Stimulated activated naive CD8-positive, alpha-beta T cell treated with anti-CD3 and anti-CD28 coated beads, Interleukin-15, amount 100 ng/mL, for 72 hours (primary cell): Measurements from ENCODE around the gene ACTRT1.

ENCODE experiments used
- ATAC-seq: fragments of 150-1000 bp; cut with Tn5 transposase; 2 replicates; pipeline ENCODE4 v1.10.0; 2021; ENCODE audit warnings: mild to moderate bottlenecking, moderate library complexity
- DNase-seq, 2 donors: peaks; one replicate each; pipeline ENCODE4 v3.0.0; 2021 to 2022
- H3K27ac Mint-ChIP-seq, 2 donors: one replicate each; pipeline ENCODE4 v1.8.0; 2022; ENCODE audit warnings: mild to moderate bottlenecking in 2 of 2, mixed read lengths in 2 of 2, moderate library complexity in 2 of 2
- H3K27me3 Mint-ChIP-seq: one replicate; pipeline ENCODE4 v1.8.0; 2022; ENCODE audit warnings: mixed read lengths
- H3K4me1 Mint-ChIP-seq: one replicate; pipeline ENCODE4 v1.8.0; 2022; ENCODE audit warnings: mild to moderate bottlenecking, mixed read lengths
- H3K4me3 Mint-ChIP-seq, 2 donors: one replicate each; pipeline ENCODE4 v1.8.0; 2022; ENCODE audit warnings: mild to moderate bottlenecking in 2 of 2, mixed read lengths in 2 of 2, moderate library complexity in 1 of 2
- H3K9me3 Mint-ChIP-seq, 2 donors: one replicate each; pipeline ENCODE4 v1.8.0; 2022; ENCODE audit warnings: mixed read lengths in 2 of 2

ACTRT1 gene

GRCh38 chrX:128052303-128052702 is at the start of gene ACTRT1:
ACTRT1 (minus strand) TSS chrX:128052403; CDS start chrX:128052206, 197 bp downstream.
- Mint-ChIP-seq H3K27ac (no peak within 1 kb of the TSS), H3K4me3 (no peak within 1 kb of the TSS), H3K4me1 (no peaks in the 10 kb centered on the region), H3K9me3 (no peaks in the 10 kb centered on the region), H3K27me3 (no peaks in the 10 kb centered on the region)
- DNase-seq (no peak), ATAC-seq (no peak)

GRCh38 chrX:128078545-128078944 is 26.3 kb upstream of the ACTRT1 start:
- Mint-ChIP-seq H3K4me3 (no peak overlapping the region), H3K4me1 (no peaks in the 10 kb centered on the region), H3K27me3 (no peaks in the 10 kb centered on the region), H3K27ac (no peak overlapping the region), H3K9me3 (no peaks in the 10 kb centered on the region)
- DNase-seq = no peak
- ATAC-seq = no peak

DNA sequence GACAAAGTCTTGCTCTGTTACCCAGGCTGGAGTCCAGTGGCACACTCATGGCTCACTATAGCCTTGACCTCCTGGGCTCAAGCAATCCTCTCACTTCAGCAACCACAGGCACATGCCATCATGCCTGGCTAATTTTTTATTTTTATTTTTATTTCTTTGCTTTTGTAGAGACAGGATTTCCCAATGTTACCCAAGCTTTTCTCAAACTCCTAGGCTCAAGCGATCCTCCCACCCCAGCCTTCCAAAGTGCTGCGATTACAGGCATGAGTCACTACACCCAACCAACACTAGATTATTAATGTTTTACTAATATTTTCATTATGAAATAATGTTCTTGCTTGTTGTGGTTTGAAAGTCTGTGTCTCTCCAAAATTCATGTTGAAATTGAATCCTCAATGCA is 5.2 kb upstream of the ACTRT1 start:
- peaks cover 7 to 12% of the 10 kb centered on the region in 2 donors for H3K9me3 Mint-ChIP-seq
- H3K27ac Mint-ChIP-seq = no peak overlapping the region
- H3K4me1 Mint-ChIP-seq = no peaks in the 10 kb centered on the region
- H3K27me3 Mint-ChIP-seq = no peaks in the 10 kb centered on the region
- no peak overlapping the region for H3K4me3 Mint-ChIP-seq
- DNase-seq (no peak), ATAC-seq (no peak)

DNA sequence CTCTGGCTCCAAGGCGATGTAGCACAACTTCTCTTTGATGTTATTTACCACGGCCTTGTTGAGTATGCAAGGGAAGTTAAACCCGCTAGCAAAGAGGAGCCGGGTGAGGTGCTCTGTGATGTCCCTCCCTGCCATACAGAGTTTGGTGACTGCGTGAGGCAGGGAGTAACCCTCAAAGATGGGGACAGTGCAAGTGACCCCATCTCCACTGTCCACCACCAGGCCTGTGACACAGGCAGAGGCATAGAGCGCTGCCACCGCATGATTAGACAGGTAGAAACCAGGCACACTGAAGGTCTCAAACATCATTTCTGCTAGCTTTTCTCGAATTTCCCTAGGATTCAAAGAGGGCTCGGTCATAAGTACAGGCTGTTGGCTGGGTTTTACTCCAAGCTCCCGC is 677 bp downstream of the ACTRT1 start:
- no peaks in the 10 kb centered on the region for H3K4me1 Mint-ChIP-seq
- DNase-seq = no peak
- H3K27ac Mint-ChIP-seq = no peak overlapping the region
- no peak overlapping the region for H3K4me3 Mint-ChIP-seq
- no peak for ATAC-seq
- H3K9me3 Mint-ChIP-seq = no peaks in the 10 kb centered on the region
- H3K27me3 Mint-ChIP-seq = no peaks in the 10 kb centered on the region

DNA sequence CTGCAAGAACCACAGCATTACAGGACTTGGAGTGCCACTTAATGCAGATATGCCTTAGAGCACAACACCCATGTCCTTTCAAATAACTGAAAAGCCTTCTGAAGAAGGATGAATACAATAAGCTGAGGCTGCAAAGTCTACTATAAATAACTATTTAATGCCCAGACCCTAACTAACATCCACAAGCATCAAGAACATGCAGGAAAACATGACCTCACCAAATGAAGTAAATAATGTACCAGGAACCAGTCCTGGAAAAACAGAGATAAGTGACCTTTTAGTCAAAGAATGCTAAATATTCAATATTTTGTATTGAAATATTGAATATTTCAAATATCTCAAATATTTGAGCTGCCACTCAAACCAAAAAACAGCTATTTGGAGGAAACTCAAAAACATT is 16.9 kb downstream of the ACTRT1 start:
- H3K27ac Mint-ChIP-seq = no peak overlapping the region
- ATAC-seq (no peak), DNase-seq (no peak)
- H3K4me1 Mint-ChIP-seq = no peaks in the 10 kb centered on the region
- H3K27me3 Mint-ChIP-seq = no peaks in the 10 kb centered on the region
- H3K9me3 Mint-ChIP-seq = no peaks in the 10 kb centered on the region
- H3K4me3 Mint-ChIP-seq = no peak overlapping the region

DNA sequence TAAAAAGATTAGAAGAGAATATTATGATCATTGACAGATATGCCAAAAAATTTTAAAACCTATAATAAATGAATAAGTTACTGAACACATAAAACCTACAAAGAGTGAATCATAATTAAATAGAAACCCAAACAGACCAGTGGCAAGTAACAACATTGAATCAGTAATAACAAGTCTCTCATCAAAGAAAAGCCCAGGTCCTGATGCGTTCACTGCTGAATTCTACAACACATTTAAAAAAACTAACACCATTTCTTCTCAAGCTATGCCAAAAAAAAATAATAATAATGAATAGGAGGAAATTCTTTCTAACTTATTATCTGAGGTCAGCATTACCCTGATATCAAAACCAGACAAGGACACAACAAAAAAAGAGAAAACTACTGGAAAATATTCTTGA is 30.6 kb downstream of the ACTRT1 start:
- H3K4me1 Mint-ChIP-seq = no peaks in the 10 kb centered on the region
- no peak overlapping the region for H3K4me3 Mint-ChIP-seq
- DNase-seq (no peak), ATAC-seq (no peak)
- H3K27me3 Mint-ChIP-seq = no peaks in the 10 kb centered on the region
- no peaks in the 10 kb centered on the region for H3K9me3 Mint-ChIP-seq
- no peak overlapping the region for H3K27ac Mint-ChIP-seq

GRCh38 chrX:128020701-128021100 is 31.5 kb downstream of the ACTRT1 start:
- no peaks in the 10 kb centered on the region for H3K4me1 Mint-ChIP-seq
- no peak overlapping the region for H3K4me3 Mint-ChIP-seq
- no peaks in the 10 kb centered on the region for H3K27me3 Mint-ChIP-seq
- peaks cover 1 to 2% of the 10 kb centered on the region in 2 donors for H3K9me3 Mint-ChIP-seq
- no peak overlapping the region for H3K27ac Mint-ChIP-seq
- DNase-seq = no peak
- ATAC-seq = no peak

- no peak overlapping the region for H3K4me3 Mint-ChIP-seq
These were observed 33.0 kb downstream of the ACTRT1 start for GRCh38 chrX:128019218-128019617.

DNA sequence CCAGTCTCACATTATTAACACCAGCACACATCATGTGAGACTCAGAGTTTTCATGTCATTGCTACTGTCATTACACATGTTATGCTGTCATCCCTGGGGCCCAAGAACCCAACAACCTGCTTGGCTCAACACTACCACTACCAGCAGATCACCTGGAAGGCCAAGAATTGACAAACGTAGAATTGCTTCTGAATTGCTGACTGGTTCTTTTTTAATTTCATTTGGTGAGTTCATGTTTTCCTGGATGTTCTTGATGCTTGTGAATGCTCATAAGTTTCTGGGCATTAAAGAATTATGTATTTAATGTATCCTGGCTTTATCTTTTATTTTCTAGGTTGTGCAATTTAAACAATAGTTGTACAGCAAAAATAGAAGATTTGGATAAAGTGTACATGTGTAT is 40.2 kb downstream of the ACTRT1 start:
- no peaks in the 10 kb centered on the region for H3K4me1 Mint-ChIP-seq
- ATAC-seq = no peak
- no peaks in the 10 kb centered on the region for H3K27me3 Mint-ChIP-seq
- H3K27ac Mint-ChIP-seq = no peak overlapping the region
- peaks cover 6 to 7% of the 10 kb centered on the region in 2 donors for H3K9me3 Mint-ChIP-seq
- DNase-seq = no peak
- H3K4me3 Mint-ChIP-seq = no peak overlapping the region

More at GRCh38 chrX:128019218-128019617, 33.0 kb downstream of the ACTRT1 start:
- Mint-ChIP-seq H3K27me3 (no peaks in the 10 kb centered on the region), H3K27ac (no peak overlapping the region), H3K9me3 (peaks cover 6 to 7% of the 10 kb centered on the region in 2 donors), H3K4me1 (no peaks in the 10 kb centered on the region)
- DNase-seq (no peak), ATAC-seq (no peak)

- ATAC-seq (no peak), DNase-seq (no peak)
- Mint-ChIP-seq H3K27ac (no peak overlapping the region), H3K4me3 (no peak overlapping the region), H3K4me1 (no peaks in the 10 kb centered on the region), H3K27me3 (no peaks in the 10 kb centered on the region), H3K9me3 (no peaks in the 10 kb centered on the region)
These were observed 44.3 kb downstream of the ACTRT1 start for GRCh38 chrX:128007882-128008281.
